Neural cell (in vitro differentiated cells): ENCODE results near the gene IP6K3. TPM values are rescaled to one million over a fixed set of nuclear protein-coding genes. Genes with fewer than 3 reads are reported as not detected.

Experiments used
- H2AFZ ChIP-seq: fragments of 200-600, 300-800 bp; sonication (generic), shearing (Covaris generic); 2 replicates; pipeline ENCODE4 v1.6.0; 2014; ENCODE audit warnings: low read depth, mild to moderate bottlenecking, antibody characterized with exemption, low read length, moderate library complexity
- H3F3A ChIP-seq: fragments of 200-600 bp; shearing (Covaris generic); 2 replicates; pipeline ENCODE4 v1.6.1; 2016; ENCODE audit warnings: mild to moderate bottlenecking, moderate library complexity, mixed read lengths, antibody characterized with exemption, low read length; ENCODE audit not compliant: insufficient read depth, poor library complexity, severe bottlenecking
- H3K27ac ChIP-seq: fragments of 200-600, 300-800 bp; sonication (generic), shearing (Covaris generic); 2 replicates; pipeline ENCODE4 v1.5.1; 2014; ENCODE audit warnings: mild to moderate bottlenecking, low read length, moderate library complexity
- H3K27me3 ChIP-seq: fragments of 300-800, 200-600 bp; sonication (generic), shearing (Covaris generic); 2 replicates; pipeline ENCODE4 v1.6.0; 2014; ENCODE audit warnings: mild to moderate bottlenecking, low read depth, low read length, moderate library complexity; ENCODE audit not compliant: insufficient read depth
- H3K36me3 ChIP-seq: fragments of 300-800, 200-600 bp; sonication (generic), shearing (Covaris generic); 2 replicates; pipeline ENCODE4 v1.5.1; 2014; ENCODE audit warnings: mild to moderate bottlenecking, antibody characterized with exemption, low read length, moderate library complexity; ENCODE audit not compliant: insufficient read depth
- H3K4me2 ChIP-seq: fragments of 300-800, 200-600 bp; sonication (generic), shearing (Covaris generic); 2 replicates; pipeline ENCODE4 v1.6.0; 2014; ENCODE audit warnings: mild to moderate bottlenecking, low read length
- H3K4me3 ChIP-seq: fragments of 300-800, 200-600 bp; sonication (generic), shearing (Covaris generic); 2 replicates; pipeline ENCODE4 v1.5.1; 2014; ENCODE audit warnings: mild to moderate bottlenecking, low read length, moderate library complexity
- H3K79me2 ChIP-seq: fragments of 200-600 bp; shearing (Covaris generic); replicated peaks from 2 replicates; pipeline ENCODE4 v1.6.0; 2014; ENCODE audit warnings: mild to moderate bottlenecking, low read length, moderate library complexity; ENCODE audit not compliant: insufficient read depth
- H3K9ac ChIP-seq: fragments of 300-800, 200-600 bp; sonication (generic), shearing (Covaris generic); 2 replicates; pipeline ENCODE4 v1.6.1; 2016; ENCODE audit warnings: mild to moderate bottlenecking, low read length, mixed read lengths
- H3K9me2 ChIP-seq: fragments of 200-600 bp; shearing (Covaris generic); 2 replicates; pipeline ENCODE4 v1.6.1; 2016; ENCODE audit warnings: mild to moderate bottlenecking, low read length, mixed read lengths; ENCODE audit not compliant: insufficient read depth
- H3K9me3 ChIP-seq: fragments of 200-600, 300-800 bp; sonication (generic), shearing (Covaris generic); 2 replicates; pipeline ENCODE4 v1.6.1; 2016; ENCODE audit warnings: mild to moderate bottlenecking, mixed run types, low read length, moderate library complexity, mixed read lengths
- H4K20me1 ChIP-seq: fragments of 200-600 bp; shearing (Covaris generic); 2 replicates; pipeline ENCODE4 v1.6.1; 2016; ENCODE audit warnings: mild to moderate bottlenecking, mixed run types; ENCODE audit not compliant: insufficient read depth
- CTCF ChIP-seq: fragments of 450-650 bp; IDR thresholded peaks from 2 replicates; pipeline ENCODE4 v1.5.1; 2014; ENCODE audit warnings: antibody characterized with exemption, mild to moderate bottlenecking, moderate library complexity; ENCODE audit not compliant: poor library complexity, severe bottlenecking
- EP300 ChIP-seq: fragments of 450-650 bp; conservative IDR thresholded peaks from 2 replicates; pipeline ENCODE4 v1.6.1; 2014; ENCODE audit warnings: antibody characterized with exemption, mild to moderate bottlenecking, moderate library complexity; ENCODE audit not compliant: poor library complexity, severe bottlenecking
- EZH2 ChIP-seq: fragments of 200-600, 300-800 bp; shearing (Covaris generic), sonication (generic); IDR thresholded peaks from 2 replicates; pipeline ENCODE4 v1.6.1; 2014; ENCODE audit warnings: antibody characterized with exemption, low read length, borderline replicate concordance, mild to moderate bottlenecking; ENCODE audit not compliant: insufficient read depth, poor library complexity, severe bottlenecking
- MXI1 ChIP-seq: fragments of 450-650 bp; conservative IDR thresholded peaks from 2 replicates; pipeline ENCODE4 v1.6.1; 2014; ENCODE audit warnings: antibody characterized with exemption, mild to moderate bottlenecking; ENCODE audit not compliant: poor library complexity, severe bottlenecking
- POLR2AphosphoS5 ChIP-seq: IDR thresholded peaks from 2 replicates; pipeline ENCODE4 v1.6.1; 2012
- RAD21 ChIP-seq: fragments of 450-650 bp; conservative IDR thresholded peaks from 2 replicates; pipeline ENCODE4 v1.6.1; 2014; ENCODE audit warnings: antibody characterized with exemption, mild to moderate bottlenecking, moderate library complexity
- REST ChIP-seq: IDR thresholded peaks from 2 replicates; pipeline ENCODE4 v1.6.1; 2012; ENCODE audit warnings: borderline replicate concordance
- SMC3 ChIP-seq: fragments of 450-650 bp; conservative IDR thresholded peaks from 2 replicates; pipeline ENCODE4 v1.6.1; 2014; ENCODE audit warnings: antibody characterized with exemption, mild to moderate bottlenecking, moderate library complexity; ENCODE audit not compliant: poor library complexity
- TAF1 ChIP-seq: IDR thresholded peaks from 2 replicates; pipeline ENCODE4 v1.6.1; 2012; ENCODE audit warnings: low read depth
- polyA plus RNA-seq: library from polyadenylated mRNA; depleted of rRNA; stranded (reverse); fragments of >200 nt; gene quantifications from 2 replicates; pipeline ENCODE4 v1.2.3, GENCODE V29; 2014

The IP6K3 gene
- polyA plus RNA-seq, 1 donor from 2014 or later, result not detected

- Histone ChIP-seq H3K9ac (no peak overlapping the region), H3K27ac (no peak overlapping the region), H3K9me2 (no peaks in the 10 kb centered on the region), H3K27me3 (no peaks in the 10 kb centered on the region), H3K4me2 (no peak overlapping the region), H3K9me3 (no peaks in the 10 kb centered on the region), H3K79me2 (no peaks in the 10 kb centered on the region), H3K4me3 (no peak overlapping the region), H3F3A (no peaks in the 10 kb centered on the region), H3K36me3 (no peaks in the 10 kb centered on the region), H4K20me1 (no peaks in the 10 kb centered on the region), H2AFZ (no peak overlapping the region)
- TF ChIP-seq SMC3, result no peak
- peak; percentile 27 for TF ChIP-seq RAD21
- TF ChIP-seq CTCF, result peak; percentile 46
Measured at GRCh38 chr6:33702345-33702977, 44.2 kb downstream of the IP6K3 start.

- no peak overlapping the region for H2AFZ ChIP-seq
- peak overlapping the region; percentile 1 for H3K4me3 ChIP-seq
- H3K4me2 ChIP-seq, result no peak overlapping the region
- H4K20me1 ChIP-seq, result no peaks in the 10 kb centered on the region
- H3K9me2 ChIP-seq, result no peaks in the 10 kb centered on the region
- TF ChIP-seq EP300, result no peak
- TF ChIP-seq TAF1, result no peak
- TF ChIP-seq REST, result peak; percentile 59
- no peak for TF ChIP-seq EZH2
- TF ChIP-seq MXI1, result peak; percentile 10
- peak; percentile 79 for TF ChIP-seq CTCF
- TF ChIP-seq RAD21, result peak; percentile 76
- TF ChIP-seq POLR2AphosphoS5, result no peak
- TF ChIP-seq SMC3, result peak; percentile 82
- H3F3A ChIP-seq, result no peaks in the 10 kb centered on the region
- peak overlapping the region; percentile 38 for H3K27ac ChIP-seq
- H3K9ac ChIP-seq, result no peak overlapping the region
- H3K9me3 ChIP-seq, result no peaks in the 10 kb centered on the region
- H3K27me3 ChIP-seq, result no peaks in the 10 kb centered on the region
- H3K79me2 ChIP-seq, result no peaks in the 10 kb centered on the region
- no peaks in the 10 kb centered on the region for H3K36me3 ChIP-seq
Measured at GRCh38 chr6:33700391-33701050, 46.2 kb downstream of the IP6K3 start.
